HCT116 (cell line): ENCODE results near the gene ENDOD1.

Experiments used
- EZH2 ChIP-seq: fragments of 200-600 bp; sonication (generic); IDR thresholded peaks from 2 replicates; pipeline ENCODE4 v1.6.1; 2017; ENCODE audit warnings: antibody characterized with exemption, mixed run types
- EZH2phosphoT487 ChIP-seq: fragments of 200-600 bp; IDR thresholded peaks from 2 replicates; pipeline ENCODE4 v1.6.1; 2018; ENCODE audit warnings: antibody characterized with exemption, borderline replicate concordance
- JUND ChIP-seq: IDR thresholded peaks from 2 replicates; pipeline ENCODE4 v1.6.1; 2012
- POLR2A ChIP-seq: IDR thresholded peaks from 2 replicates; pipeline ENCODE4 v1.7.0; 2011; ENCODE audit warnings: borderline replicate concordance; ENCODE audit not compliant: insufficient read depth, insufficient read length; ENCODE audit errors: extremely low read depth
- POLR2AphosphoS5 ChIP-seq: IDR thresholded peaks from 2 replicates; pipeline ENCODE4 v1.6.1; 2011; ENCODE audit warnings: mild to moderate bottlenecking, low read depth, low read length, moderate library complexity
- SP1 ChIP-seq: IDR thresholded peaks from 2 replicates; pipeline ENCODE4 v1.6.1; 2012; ENCODE audit warnings: low read depth
- SRF ChIP-seq: IDR thresholded peaks from 2 replicates; pipeline ENCODE4 v1.6.1; 2012; ENCODE audit warnings: low read depth
- YY1 ChIP-seq: IDR thresholded peaks from 2 replicates; pipeline ENCODE4 v1.6.1; 2011; ENCODE audit warnings: low read length, low read depth, moderate library complexity, mild to moderate bottlenecking; ENCODE audit not compliant: insufficient replicate concordance; ENCODE audit errors: extremely low read depth
- TF ChIP-seq, protein P1 (sequence below): IDR thresholded peaks from 2 replicates; pipeline ENCODE4 v1.6.1; 2012
- TF ChIP-seq, protein P2 (sequence below), 3 experiments: fragments of 200-600 bp in 1 of 3; sonication (generic) in 1 of 3; IDR thresholded peaks in 2 of 3; conservative IDR thresholded peaks in 1 of 3; 2 replicates each; pipeline ENCODE4 v1.5.1; 2012 to 2017; ENCODE audit warnings: low read depth in 2 of 3, low read length in 2 of 3, antibody characterized with exemption in 1 of 3, borderline replicate concordance in 1 of 3, control low read depth in 1 of 3, mild to moderate bottlenecking in 1 of 3, mixed read lengths in 1 of 3, mixed run types in 1 of 3, moderate library complexity in 1 of 3; ENCODE audit not compliant: insufficient read depth in 1 of 3
- TF ChIP-seq, protein P3 (sequence below): IDR thresholded peaks from 2 replicates; pipeline ENCODE4 v1.6.1; 2012; ENCODE audit warnings: low read depth

DNA sequence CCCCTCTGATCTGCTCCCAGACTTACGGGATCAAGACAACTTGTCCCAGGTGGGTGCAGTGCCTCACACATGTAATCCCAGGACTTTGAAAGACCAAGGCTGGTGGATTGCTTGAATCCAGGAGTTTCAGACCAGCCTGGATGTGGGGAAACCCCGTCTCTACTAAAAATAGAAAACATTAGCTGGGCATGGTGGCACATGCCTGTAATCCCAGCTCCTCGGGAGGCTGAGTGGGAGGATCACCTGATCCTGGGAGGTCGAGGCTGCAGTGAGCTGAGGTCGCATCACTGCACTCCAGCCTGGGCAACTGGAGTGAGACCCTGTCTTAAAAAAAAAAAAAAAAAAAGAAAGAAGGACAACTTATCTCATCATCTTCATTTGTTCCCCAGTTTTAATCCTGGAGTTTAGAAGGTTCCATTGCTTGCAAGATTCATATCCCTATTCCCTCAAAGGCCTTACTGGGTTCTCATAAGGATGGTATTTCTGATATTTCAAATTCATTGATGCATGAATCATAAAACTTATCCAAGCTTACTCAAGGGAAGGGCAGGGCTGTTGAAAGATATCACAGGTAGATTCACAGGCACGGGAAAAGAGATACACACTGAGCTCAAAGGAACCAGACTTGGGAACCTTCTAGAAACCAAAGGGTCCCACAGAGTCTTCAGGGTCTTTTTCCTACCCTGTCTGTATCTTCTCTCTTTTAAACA lies 14.6 kb downstream of the ENDOD1 start:
- TF ChIP-seq, protein P1, sequence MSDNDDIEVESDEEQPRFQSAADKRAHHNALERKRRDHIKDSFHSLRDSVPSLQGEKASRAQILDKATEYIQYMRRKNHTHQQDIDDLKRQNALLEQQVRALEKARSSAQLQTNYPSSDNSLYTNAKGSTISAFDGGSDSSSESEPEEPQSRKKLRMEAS = no peak
- TF ChIP-seq, protein P2, sequence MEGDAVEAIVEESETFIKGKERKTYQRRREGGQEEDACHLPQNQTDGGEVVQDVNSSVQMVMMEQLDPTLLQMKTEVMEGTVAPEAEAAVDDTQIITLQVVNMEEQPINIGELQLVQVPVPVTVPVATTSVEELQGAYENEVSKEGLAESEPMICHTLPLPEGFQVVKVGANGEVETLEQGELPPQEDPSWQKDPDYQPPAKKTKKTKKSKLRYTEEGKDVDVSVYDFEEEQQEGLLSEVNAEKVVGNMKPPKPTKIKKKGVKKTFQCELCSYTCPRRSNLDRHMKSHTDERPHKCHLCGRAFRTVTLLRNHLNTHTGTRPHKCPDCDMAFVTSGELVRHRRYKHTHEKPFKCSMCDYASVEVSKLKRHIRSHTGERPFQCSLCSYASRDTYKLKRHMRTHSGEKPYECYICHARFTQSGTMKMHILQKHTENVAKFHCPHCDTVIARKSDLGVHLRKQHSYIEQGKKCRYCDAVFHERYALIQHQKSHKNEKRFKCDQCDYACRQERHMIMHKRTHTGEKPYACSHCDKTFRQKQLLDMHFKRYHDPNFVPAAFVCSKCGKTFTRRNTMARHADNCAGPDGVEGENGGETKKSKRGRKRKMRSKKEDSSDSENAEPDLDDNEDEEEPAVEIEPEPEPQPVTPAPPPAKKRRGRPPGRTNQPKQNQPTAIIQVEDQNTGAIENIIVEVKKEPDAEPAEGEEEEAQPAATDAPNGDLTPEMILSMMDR (IDR thresholded peaks at IDR 0.05 in 2 of 3, conservative IDR thresholded peaks at IDR 0.05 in 1 of 3; ENCODE audit: borderline replicate concordance in 1 of 3, insufficient read depth in 1 of 3, low read depth in 2 of 3, low read length in 2 of 3) = no peak
- TF ChIP-seq SP1 (no peak), SRF (no peak), POLR2AphosphoS5 (no peak), POLR2A (no peak), JUND (no peak), EZH2 (no peak), EZH2phosphoT487 (no peak), YY1 (no peak)
- TF ChIP-seq, protein P3, sequence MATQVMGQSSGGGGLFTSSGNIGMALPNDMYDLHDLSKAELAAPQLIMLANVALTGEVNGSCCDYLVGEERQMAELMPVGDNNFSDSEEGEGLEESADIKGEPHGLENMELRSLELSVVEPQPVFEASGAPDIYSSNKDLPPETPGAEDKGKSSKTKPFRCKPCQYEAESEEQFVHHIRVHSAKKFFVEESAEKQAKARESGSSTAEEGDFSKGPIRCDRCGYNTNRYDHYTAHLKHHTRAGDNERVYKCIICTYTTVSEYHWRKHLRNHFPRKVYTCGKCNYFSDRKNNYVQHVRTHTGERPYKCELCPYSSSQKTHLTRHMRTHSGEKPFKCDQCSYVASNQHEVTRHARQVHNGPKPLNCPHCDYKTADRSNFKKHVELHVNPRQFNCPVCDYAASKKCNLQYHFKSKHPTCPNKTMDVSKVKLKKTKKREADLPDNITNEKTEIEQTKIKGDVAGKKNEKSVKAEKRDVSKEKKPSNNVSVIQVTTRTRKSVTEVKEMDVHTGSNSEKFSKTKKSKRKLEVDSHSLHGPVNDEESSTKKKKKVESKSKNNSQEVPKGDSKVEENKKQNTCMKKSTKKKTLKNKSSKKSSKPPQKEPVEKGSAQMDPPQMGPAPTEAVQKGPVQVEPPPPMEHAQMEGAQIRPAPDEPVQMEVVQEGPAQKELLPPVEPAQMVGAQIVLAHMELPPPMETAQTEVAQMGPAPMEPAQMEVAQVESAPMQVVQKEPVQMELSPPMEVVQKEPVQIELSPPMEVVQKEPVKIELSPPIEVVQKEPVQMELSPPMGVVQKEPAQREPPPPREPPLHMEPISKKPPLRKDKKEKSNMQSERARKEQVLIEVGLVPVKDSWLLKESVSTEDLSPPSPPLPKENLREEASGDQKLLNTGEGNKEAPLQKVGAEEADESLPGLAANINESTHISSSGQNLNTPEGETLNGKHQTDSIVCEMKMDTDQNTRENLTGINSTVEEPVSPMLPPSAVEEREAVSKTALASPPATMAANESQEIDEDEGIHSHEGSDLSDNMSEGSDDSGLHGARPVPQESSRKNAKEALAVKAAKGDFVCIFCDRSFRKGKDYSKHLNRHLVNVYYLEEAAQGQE = no peak
